ENCODE measurements around the gene ZNF14.

- no peak for TF ChIP-seq CTCF (conservative IDR thresholded peaks at IDR 0.05 in 1 of 2, IDR thresholded peaks at IDR 0.05 in 1 of 2; ENCODE audit: extremely low read depth in 1 of 2, insufficient read depth in 1 of 2, low read depth in 1 of 2, low read length in 2 of 2)
- no peak for TF ChIP-seq EZH2 (IDR thresholded peaks at IDR 0.05; ENCODE audit: borderline replicate concordance, low read length)
Observed at GRCh38 chr19:19774354-19775033, 41.6 kb upstream of the ZNF14 start.

Data from mammary epithelial cell (primary cell).